Pancreas (tissue), 10 donors: ENCODE results near the gene CFAP57. TPM values are rescaled to one million over a fixed set of nuclear protein-coding genes. Genes with fewer than 3 reads are reported as not detected.

ENCODE experiments used
- ATAC-seq, 4 donors: fragments of 200-7000 bp; cut with Tn5 transposase; one replicate each; pipeline versions ENCODE4 v1.8.0 to v1.9.1; 2020; ENCODE audit warnings: mild to moderate bottlenecking in 4 of 4, moderate library complexity in 4 of 4
- DNase-seq, 6 donors: peaks; one replicate each; pipeline ENCODE4 v3.0.0-alpha.2; 2020
- FAIRE-seq: peaks from 2 replicates; lab custom pipeline; 2012; peaks lifted over from hg19 to GRCh38; lab: Jason Lieb, UNC
- H3K27ac ChIP-seq, 4 donors: fragments of 200-600 bp; sonication (generic); 1 replicate in 3 of 4; 2 replicates in 1 of 4; pipeline versions ENCODE4 v1.5.0 to v1.8.0; 2020
- H3K27me3 ChIP-seq, 4 donors: fragments of 200-600 bp; one replicate each; pipeline ENCODE4 v1.8.0; 2021
- H3K36me3 ChIP-seq, 3 donors: fragments of 200-600 bp; sonication (generic) in 1 of 3; one replicate each; pipeline versions ENCODE4 v1.5.0 to v1.8.0; 2020 to 2021
- H3K4me1 ChIP-seq, 3 donors: fragments of 200-600 bp; one replicate each; pipeline ENCODE4 v1.8.0; 2021
- H3K4me3 ChIP-seq, 4 donors: fragments of 200-600 bp; sonication (generic) in 2 of 4; one replicate each; pipeline versions ENCODE4 v1.5.0 to v1.8.0; 2020 to 2021
- H3K9me3 ChIP-seq, 4 donors: fragments of 200-600 bp; one replicate each; pipeline ENCODE4 v1.8.0; 2021
- WGBS, 2 donors: extraction: QIAGEN DNeasy Blood & Tissue Kit; methylation state at CpG; one replicate each; pipeline ENCODE4 v1.1.7; 2013; 5-methylcytosine and 5-hydroxymethylcytosine counted together
- intact Hi-C, 3 donors: fragments of 100-400 bp; cut with DNase I; formaldehyde crosslinking; loops; one replicate each; pipeline versions ENCODE4 v1.11.1 to v1.14.2; 2022
- polyA plus RNA-seq, 2 donors: library from polyadenylated mRNA; stranded (reverse); fragments of 200-250 nt; gene quantifications; one replicate each; pipeline ENCODE4 v1.2.3, GENCODE V29; 2013
- total RNA-seq, 6 donors: library from RNA; stranded (reverse); fragmentation: NEBNext Ultra II Directional in 4 of 6; extraction: Animal tissue kit (Norgen Biotek cat#: 25700) in 4 of 6; gene quantifications; one replicate each; pipeline versions ENCODE4 v1.2.1 to v1.2.4, GENCODE V29; 2021 to 2023
- TF ChIP-seq, protein P1 (sequence below), 4 donors: fragments of 200-600 bp; sonication (generic) in 3 of 4; IDR thresholded peaks; one replicate each; pipeline versions ENCODE4 v1.5.0 to v1.8.0; 2021; ENCODE audit warnings: antibody characterized with exemption in 4 of 4
- donor health status: healthy with polysubstance abuse.
- donor health status: DM: no; HTN: no; CAD: no; lungs with moderate emphysema.
- donor health status: DM: no; HTN: no; CAD: no.
- donor health status: control.
- donor health status: control.
- donor health status: Bipolar disorder and iron deficiency.
- donor health status: DM: yes; HTN: yes; CAD: no.
- donor health status: DM: no; HTN: no; CAD: no.
- donor health status: DM: no; HTN: no; CAD: no.
- donor health status: DM: yes; HTN: yes; CAD: no.

Gene CFAP57
- total and polyA plus RNA-seq, 8 donors: 0.14 to 0.61 (median 0.21) TPM

DNA sequence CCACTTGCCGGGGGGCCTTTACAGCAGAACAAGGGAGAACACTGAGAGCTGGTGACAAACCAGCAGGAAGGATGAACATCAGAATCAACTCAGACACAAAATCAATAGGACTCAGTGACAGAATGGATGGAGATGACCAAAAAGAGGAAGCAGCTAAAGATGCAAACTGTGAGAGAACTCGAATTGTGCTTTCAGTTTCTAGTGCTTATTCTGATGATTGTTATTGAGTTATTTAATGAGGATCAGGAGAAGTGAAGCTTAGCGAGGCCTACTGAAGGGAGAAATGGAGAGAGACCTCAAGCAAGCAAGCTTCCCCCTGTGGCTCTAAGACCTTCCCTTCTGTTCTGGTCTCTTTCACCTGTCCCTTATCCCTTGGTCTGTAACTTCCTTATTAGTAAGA, 67.4 kb downstream of the CFAP57 start:
- H3K4me3 ChIP-seq: no peak overlapping the region
- peaks cover 0 to 10% (median 10%) of the 10 kb centered on the region in 3 donors for H3K4me1 ChIP-seq
- intact Hi-C loops: loop anchor here in 2 of 3 donors (10.0 kb wide), 1 partner anchor 125 kb away; the partner anchor contains the start of gene ELOVL1 (in 2 of the 2)
- 83 to 91% methylated on average over 3 of the region's 3 CpGs for WGBS, 2 donors
- ATAC-seq: no peak
- no peak for DNase-seq
- no peaks in the 10 kb centered on the region for H3K36me3 ChIP-seq
- no peak overlapping the region for H3K27ac ChIP-seq
- FAIRE-seq: no peak
- TF ChIP-seq, protein P1, sequence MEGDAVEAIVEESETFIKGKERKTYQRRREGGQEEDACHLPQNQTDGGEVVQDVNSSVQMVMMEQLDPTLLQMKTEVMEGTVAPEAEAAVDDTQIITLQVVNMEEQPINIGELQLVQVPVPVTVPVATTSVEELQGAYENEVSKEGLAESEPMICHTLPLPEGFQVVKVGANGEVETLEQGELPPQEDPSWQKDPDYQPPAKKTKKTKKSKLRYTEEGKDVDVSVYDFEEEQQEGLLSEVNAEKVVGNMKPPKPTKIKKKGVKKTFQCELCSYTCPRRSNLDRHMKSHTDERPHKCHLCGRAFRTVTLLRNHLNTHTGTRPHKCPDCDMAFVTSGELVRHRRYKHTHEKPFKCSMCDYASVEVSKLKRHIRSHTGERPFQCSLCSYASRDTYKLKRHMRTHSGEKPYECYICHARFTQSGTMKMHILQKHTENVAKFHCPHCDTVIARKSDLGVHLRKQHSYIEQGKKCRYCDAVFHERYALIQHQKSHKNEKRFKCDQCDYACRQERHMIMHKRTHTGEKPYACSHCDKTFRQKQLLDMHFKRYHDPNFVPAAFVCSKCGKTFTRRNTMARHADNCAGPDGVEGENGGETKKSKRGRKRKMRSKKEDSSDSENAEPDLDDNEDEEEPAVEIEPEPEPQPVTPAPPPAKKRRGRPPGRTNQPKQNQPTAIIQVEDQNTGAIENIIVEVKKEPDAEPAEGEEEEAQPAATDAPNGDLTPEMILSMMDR (IDR thresholded peaks at IDR 0.05): no peak
- no peaks in the 10 kb centered on the region for H3K9me3 ChIP-seq
- no peaks in the 10 kb centered on the region for H3K27me3 ChIP-seq

DNA sequence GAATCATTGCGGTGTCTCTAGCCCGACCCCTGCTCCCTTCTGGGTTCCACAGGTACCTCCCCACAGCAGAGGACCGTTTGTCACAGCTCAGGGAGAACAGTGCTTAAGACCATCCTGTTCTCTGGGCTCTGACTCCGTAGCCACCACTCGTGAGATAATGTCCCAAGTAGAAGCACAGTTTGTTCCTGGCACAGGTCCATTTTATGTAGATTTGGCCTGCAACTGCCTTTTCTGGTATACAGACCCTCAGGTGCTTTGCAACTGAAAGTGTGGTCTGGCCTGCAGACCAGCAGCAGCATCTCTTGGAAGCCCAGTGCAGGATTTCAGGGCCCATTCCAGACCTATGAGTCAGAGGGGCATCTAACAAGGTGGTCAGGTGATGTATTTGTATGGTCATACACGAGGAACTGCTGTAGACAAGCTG, 69.3 kb downstream of the CFAP57 start:
- no peak for FAIRE-seq
- TF ChIP-seq, protein P1 (IDR thresholded peaks at IDR 0.05): no peak
- Histone ChIP-seq H3K27ac (no peak overlapping the region), H3K36me3 (no peaks in the 10 kb centered on the region), H3K9me3 (no peaks in the 10 kb centered on the region), H3K4me3 (no peak overlapping the region), H3K4me1 (peaks cover 3 to 13% (median 12%) of the 10 kb centered on the region in 3 donors), H3K27me3 (no peaks in the 10 kb centered on the region)
- intact Hi-C loops: no loop called here
- WGBS, 2 donors: 39 to 41% methylated on average over 6 of the region's 6 CpGs
- peak in 1 of 4 donors; percentile 45 for ATAC-seq
- no peak for DNase-seq

DNA sequence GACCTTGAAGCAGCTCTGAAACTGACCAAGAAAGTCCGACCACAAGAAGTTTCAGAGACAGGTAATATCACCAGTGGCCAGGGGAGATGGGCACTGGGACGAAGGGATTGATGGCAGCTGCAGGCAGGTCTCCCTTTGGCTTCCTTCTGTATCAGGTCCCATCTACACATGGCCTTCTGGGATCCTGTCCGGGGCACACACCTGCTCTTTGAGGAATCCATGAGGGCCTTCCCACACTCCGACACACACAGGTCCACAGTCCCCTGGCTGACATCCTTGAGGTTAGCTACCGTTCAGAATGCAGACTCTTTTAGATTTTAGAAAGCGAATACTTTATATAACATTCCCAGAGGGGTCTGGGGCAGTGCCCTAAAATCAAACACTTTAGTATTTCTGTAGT, 71.2 kb downstream of the CFAP57 start:
- TF ChIP-seq, protein P1 (IDR thresholded peaks at IDR 0.05): no peak
- no peaks in the 10 kb centered on the region for H3K9me3 ChIP-seq
- H3K27ac ChIP-seq: peak overlapping the region in 3 of 4 donors; percentile 6 to 19 (median 18)
- no peaks in the 10 kb centered on the region for H3K27me3 ChIP-seq
- FAIRE-seq (no peak), ATAC-seq (peak in 3 of 4 donors; percentile 50 to 71 (median 56)), DNase-seq (no peak)
- H3K4me3 ChIP-seq: no peak overlapping the region
- no peaks in the 10 kb centered on the region for H3K36me3 ChIP-seq
- peaks cover 7 to 15% (median 14%) of the 10 kb centered on the region in 3 donors for H3K4me1 ChIP-seq
- 48 to 58% methylated on average over 6 of the region's 6 CpGs for WGBS, 2 donors
- intact Hi-C loops: no loop called here

DNA sequence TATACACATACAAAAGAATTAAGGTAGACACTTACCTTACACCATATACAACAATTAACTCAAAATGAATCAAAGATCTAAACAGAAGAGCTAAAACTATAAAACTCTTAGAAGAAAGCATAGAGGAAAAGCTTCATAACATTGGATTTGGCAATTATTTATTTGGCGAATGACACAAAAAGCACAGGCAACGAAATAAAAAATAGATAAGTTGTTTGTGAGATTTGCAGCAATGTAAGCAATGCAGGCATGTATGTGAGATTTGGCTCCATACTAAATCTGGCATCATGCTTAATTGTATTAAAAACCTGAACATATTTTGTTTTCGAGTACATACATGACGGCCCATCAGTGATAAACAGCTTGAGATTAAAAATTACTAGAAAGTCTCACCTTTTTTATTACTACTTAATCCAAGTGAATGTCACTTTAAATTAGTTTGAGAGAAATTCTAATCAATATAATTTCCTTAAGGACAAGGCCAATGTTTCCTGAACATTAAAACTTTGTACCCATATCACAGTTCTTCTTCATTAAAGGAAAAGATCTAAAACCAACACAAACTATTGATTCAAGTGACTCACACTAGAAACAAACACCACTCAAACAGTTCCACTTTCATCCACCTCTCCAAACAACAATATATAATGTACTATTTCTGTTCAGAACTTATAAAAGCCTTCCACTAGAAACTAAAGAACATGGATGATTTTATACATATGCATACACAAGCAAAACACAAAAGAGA, 74.5 kb downstream of the CFAP57 start:
- peaks cover 7 to 15% (median 14%) of the 10 kb centered on the region in 3 donors for H3K4me1 ChIP-seq
- TF ChIP-seq, protein P1 (IDR thresholded peaks at IDR 0.05): no peak
- H3K9me3 ChIP-seq: no peaks in the 10 kb centered on the region
- ATAC-seq (peak; percentile 74 to 82 (median 78)), DNase-seq (no peak), FAIRE-seq (peak; percentile 67)
- intact Hi-C loops: no loop called here
- WGBS, 2 donors: 56 to 57% methylated on average over 4 of the region's 4 CpGs
- no peak overlapping the region for H3K4me3 ChIP-seq
- H3K36me3 ChIP-seq: no peaks in the 10 kb centered on the region
- no peaks in the 10 kb centered on the region for H3K27me3 ChIP-seq
- H3K27ac ChIP-seq: no peak overlapping the region
